Pancreas (tissue), 10 donors: ENCODE measurements around the gene UBE4A. TPM values are rescaled to one million over a fixed set of nuclear protein-coding genes. Genes with fewer than 3 reads are reported as not detected.
A peak's percentile ranks its signal among the peaks of the same experiment; 100 is the strongest.
"Not testable (repeated sequence)": the region's sequence is repeated elsewhere in the genome, so short reads cannot be mapped to it uniquely, and the experiment has no call there.

Experiments
- ATAC-seq, 4 donors: fragments of 200-7000 bp; cut with Tn5 transposase; one replicate each; pipeline versions ENCODE4 v1.8.0 to v1.9.1; 2020; ENCODE audit warnings: mild to moderate bottlenecking in 4 of 4, moderate library complexity in 4 of 4
- DNase-seq, 6 donors: peaks; one replicate each; pipeline ENCODE4 v3.0.0-alpha.2; 2020
- FAIRE-seq: peaks from 2 replicates; lab custom pipeline; 2012; peaks lifted over from hg19 to GRCh38; lab: Jason Lieb, UNC
- H3K27ac ChIP-seq, 4 donors: fragments of 200-600 bp; sonication (generic); 1 replicate in 3 of 4; 2 replicates in 1 of 4; pipeline versions ENCODE4 v1.5.0 to v1.8.0; 2020
- H3K27me3 ChIP-seq, 4 donors: fragments of 200-600 bp; one replicate each; pipeline ENCODE4 v1.8.0; 2021
- H3K36me3 ChIP-seq, 3 donors: fragments of 200-600 bp; sonication (generic) in 1 of 3; one replicate each; pipeline versions ENCODE4 v1.5.0 to v1.8.0; 2020 to 2021
- H3K4me1 ChIP-seq, 3 donors: fragments of 200-600 bp; one replicate each; pipeline ENCODE4 v1.8.0; 2021
- H3K4me3 ChIP-seq, 4 donors: fragments of 200-600 bp; sonication (generic) in 2 of 4; one replicate each; pipeline versions ENCODE4 v1.5.0 to v1.8.0; 2020 to 2021
- H3K9me3 ChIP-seq, 4 donors: fragments of 200-600 bp; one replicate each; pipeline ENCODE4 v1.8.0; 2021
- WGBS, 2 donors: extraction: QIAGEN DNeasy Blood & Tissue Kit; methylation state at CpG; one replicate each; pipeline ENCODE4 v1.1.7; 2013; 5-methylcytosine and 5-hydroxymethylcytosine counted together
- intact Hi-C, 3 donors: fragments of 100-400 bp; cut with DNase I; formaldehyde crosslinking; loops; one replicate each; pipeline versions ENCODE4 v1.11.1 to v1.14.2; 2022
- polyA plus RNA-seq, 2 donors: library from polyadenylated mRNA; stranded (reverse); fragments of 200-250 nt; gene quantifications; one replicate each; pipeline ENCODE4 v1.2.3, GENCODE V29; 2013
- total RNA-seq, 6 donors: library from RNA; stranded (reverse); fragmentation: NEBNext Ultra II Directional in 4 of 6; extraction: Animal tissue kit (Norgen Biotek cat#: 25700) in 4 of 6; gene quantifications; one replicate each; pipeline versions ENCODE4 v1.2.1 to v1.2.4, GENCODE V29; 2021 to 2023
- TF ChIP-seq, protein P1 (sequence below), 4 donors: fragments of 200-600 bp; sonication (generic) in 3 of 4; IDR thresholded peaks; one replicate each; pipeline versions ENCODE4 v1.5.0 to v1.8.0; 2021; ENCODE audit warnings: antibody characterized with exemption in 4 of 4
- donor health status: healthy with polysubstance abuse.
- donor health status: DM: no; HTN: no; CAD: no; lungs with moderate emphysema.
- donor health status: DM: no; HTN: no; CAD: no.
- donor health status: control.
- donor health status: control.
- donor health status: Bipolar disorder and iron deficiency.
- donor health status: DM: yes; HTN: yes; CAD: no.
- donor health status: DM: no; HTN: no; CAD: no.
- donor health status: DM: no; HTN: no; CAD: no.
- donor health status: DM: yes; HTN: yes; CAD: no.

The UBE4A gene
- total and polyA plus RNA-seq, 8 donors, result 14.2 to 28.9 (median 21.0) TPM

DNA sequence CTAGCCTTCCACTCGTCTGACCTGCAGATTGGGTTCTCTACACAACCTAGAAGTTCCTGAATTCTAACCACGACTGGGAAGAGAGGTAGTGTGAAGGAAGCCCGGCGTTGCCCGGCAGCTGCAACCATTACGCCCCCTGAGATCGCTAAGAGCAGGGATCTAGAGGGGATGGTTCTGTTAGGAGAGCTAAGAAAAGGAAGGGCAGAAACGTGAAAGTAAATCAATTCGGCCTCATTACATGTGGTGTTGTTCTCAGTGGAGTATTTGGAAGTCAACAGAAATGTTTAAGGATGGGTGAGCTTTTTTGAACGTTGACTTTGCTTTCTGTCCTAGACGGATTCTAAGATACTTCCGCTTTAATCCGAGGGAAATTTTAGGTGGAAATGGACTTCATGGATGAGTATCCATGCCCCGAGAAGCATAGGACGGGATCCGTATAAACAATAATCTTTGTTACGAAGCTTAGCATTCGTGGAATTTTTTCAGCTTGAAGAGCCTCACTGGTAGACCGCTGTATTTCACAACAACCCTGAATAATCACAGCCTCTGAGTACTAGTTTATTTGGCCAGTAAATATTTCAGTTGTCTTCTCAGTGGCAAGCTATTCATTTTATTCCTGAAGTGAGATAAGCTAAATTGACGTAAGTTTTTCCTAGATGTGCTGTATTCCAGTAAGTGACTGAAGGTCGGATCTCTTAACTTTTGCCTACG is 42.6 kb downstream of the UBE4A start:
- H3K27me3 ChIP-seq, result no peaks in the 10 kb centered on the region
- H3K4me1 ChIP-seq, result peaks cover 9 to 20% (median 15%) of the 10 kb centered on the region in 3 donors
- WGBS, 2 donors, result 1% methylated on average over 22 of the region's 22 CpGs
- DNase-seq (no peak), ATAC-seq (peak in 2 of 4 donors; percentile 3 to 49), FAIRE-seq (no peak)
- intact Hi-C loops, result no loop called here
- TF ChIP-seq, protein P1, sequence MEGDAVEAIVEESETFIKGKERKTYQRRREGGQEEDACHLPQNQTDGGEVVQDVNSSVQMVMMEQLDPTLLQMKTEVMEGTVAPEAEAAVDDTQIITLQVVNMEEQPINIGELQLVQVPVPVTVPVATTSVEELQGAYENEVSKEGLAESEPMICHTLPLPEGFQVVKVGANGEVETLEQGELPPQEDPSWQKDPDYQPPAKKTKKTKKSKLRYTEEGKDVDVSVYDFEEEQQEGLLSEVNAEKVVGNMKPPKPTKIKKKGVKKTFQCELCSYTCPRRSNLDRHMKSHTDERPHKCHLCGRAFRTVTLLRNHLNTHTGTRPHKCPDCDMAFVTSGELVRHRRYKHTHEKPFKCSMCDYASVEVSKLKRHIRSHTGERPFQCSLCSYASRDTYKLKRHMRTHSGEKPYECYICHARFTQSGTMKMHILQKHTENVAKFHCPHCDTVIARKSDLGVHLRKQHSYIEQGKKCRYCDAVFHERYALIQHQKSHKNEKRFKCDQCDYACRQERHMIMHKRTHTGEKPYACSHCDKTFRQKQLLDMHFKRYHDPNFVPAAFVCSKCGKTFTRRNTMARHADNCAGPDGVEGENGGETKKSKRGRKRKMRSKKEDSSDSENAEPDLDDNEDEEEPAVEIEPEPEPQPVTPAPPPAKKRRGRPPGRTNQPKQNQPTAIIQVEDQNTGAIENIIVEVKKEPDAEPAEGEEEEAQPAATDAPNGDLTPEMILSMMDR (IDR thresholded peaks at IDR 0.05), result no peak
- H3K36me3 ChIP-seq, result peaks cover 0 to 1% (median 0%) of the 10 kb centered on the region in 3 donors
- peak overlapping the region; percentile 50 to 89 (median 69) for H3K4me3 ChIP-seq
- H3K27ac ChIP-seq, result peak overlapping the region; percentile 53 to 92 (median 72)
- H3K9me3 ChIP-seq, result no peaks in the 10 kb centered on the region

DNA sequence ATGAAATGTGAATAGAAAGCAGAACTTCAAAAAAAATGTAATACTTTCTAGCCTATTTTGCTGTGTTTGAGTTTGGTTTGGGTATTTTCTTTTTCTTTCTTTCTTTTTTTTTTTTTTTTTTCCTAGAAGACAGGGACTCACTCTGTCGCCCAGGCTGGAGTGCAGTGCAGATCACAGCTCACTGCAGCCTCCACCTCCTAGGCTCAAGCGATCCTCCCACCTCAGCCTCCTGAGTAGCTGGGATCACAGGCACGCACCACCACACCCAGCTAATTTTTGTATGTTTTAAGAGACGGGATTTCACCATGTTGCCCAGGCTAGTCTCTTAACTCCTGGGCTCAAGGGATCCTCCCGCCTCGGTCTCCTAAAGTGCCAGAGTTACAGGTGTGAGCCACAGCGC is 43.2 kb downstream of the UBE4A start:
- FAIRE-seq, ATAC-seq, H3K9me3 ChIP-seq, H3K27me3 ChIP-seq, H3K27ac ChIP-seq, H3K36me3 ChIP-seq, DNase-seq, intact Hi-C loops: not testable (repeated sequence)
- WGBS, 2 donors, result 69 to 73% methylated on average over 7 of the region's 7 CpGs
- peak overlapping the region; percentile 50 to 89 (median 69) for H3K4me3 ChIP-seq
- peaks cover 9 to 20% (median 15%) of the 10 kb centered on the region in 3 donors for H3K4me1 ChIP-seq

DNA sequence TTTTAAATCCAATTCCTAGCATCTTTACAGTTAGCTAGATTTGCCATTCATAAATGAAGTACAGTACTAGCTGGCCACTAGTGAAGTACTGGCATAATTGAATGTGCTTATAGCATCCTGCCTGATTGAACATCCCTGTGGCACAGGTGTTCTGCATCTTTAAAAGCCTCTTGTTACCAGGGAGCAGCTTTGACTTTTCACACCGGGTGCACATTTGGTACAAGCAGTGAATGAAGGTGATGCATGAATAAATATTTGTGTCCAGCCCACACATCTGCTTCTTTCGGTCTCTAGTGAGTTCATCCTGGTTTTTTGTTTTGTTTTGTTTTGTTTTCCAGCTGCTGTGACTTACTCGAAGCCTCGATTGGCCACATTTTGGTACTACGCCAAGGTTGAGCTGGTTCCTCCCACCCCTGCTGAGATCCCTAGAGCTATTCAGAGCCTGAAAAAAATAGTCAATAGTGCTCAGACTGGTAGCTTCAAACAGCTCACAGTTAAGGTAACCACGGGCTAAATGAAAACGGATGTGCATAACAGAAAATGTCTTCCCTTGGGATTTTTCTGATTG is 47.3 kb downstream of the UBE4A start:
- Histone ChIP-seq H3K27me3 (no peaks in the 10 kb centered on the region), H3K4me3 (no peak overlapping the region), H3K36me3 (no peaks in the 10 kb centered on the region), H3K4me1 (peaks cover 9 to 17% (median 15%) of the 10 kb centered on the region in 3 donors), H3K9me3 (no peaks in the 10 kb centered on the region), H3K27ac (no peak overlapping the region)
- intact Hi-C loops, result no loop called here
- TF ChIP-seq, protein P1 (IDR thresholded peaks at IDR 0.05), result no peak
- DNase-seq, result no peak
- no peak for FAIRE-seq
- WGBS, 2 donors, result 60 to 71% methylated on average over 7 of the region's 7 CpGs
- ATAC-seq, result peak in 2 of 4 donors; percentile 59 to 61

DNA sequence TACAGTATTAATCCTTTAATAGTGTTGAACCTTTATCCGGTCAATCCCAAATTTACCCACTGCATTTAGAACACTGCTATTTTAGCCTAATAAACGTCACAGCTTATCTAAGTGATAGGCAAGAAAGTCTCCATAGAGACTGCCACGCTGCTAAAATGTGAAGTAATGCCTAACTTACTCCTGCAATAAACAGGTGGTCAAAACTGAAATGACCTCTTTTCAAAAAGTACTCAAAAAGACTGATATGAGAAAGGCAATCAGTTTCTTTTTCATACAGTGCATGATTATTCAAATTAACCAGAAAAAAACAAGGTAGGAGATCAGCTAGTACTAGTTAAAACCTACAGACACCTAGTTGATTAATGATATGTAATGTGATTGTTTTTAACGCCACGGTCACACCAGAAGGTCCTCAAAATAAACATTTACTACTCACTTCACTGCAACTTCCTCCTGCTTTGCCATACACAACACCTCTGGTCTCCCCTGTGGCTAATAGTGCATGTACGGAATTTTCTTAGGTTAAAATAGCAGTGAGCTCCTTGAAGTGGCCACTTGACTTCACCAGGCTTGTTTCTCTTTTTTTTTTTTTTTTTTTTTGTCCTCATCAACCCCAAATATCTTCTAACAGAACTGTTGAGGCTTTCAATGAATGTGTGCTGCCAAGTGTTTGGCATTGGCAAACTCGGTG is 50.8 kb downstream of the UBE4A start:
- no peaks in the 10 kb centered on the region for H3K27me3 ChIP-seq
- no peaks in the 10 kb centered on the region for H3K4me1 ChIP-seq
- DNase-seq (no peak), FAIRE-seq (no peak), ATAC-seq (no peak)
- H3K4me3 ChIP-seq, result no peak overlapping the region
- no peaks in the 10 kb centered on the region for H3K9me3 ChIP-seq
- 57 to 62% methylated on average over 7 of the region's 7 CpGs for WGBS, 2 donors
- intact Hi-C loops, result no loop called here
- no peaks in the 10 kb centered on the region for H3K36me3 ChIP-seq
- H3K27ac ChIP-seq, result no peak overlapping the region
- TF ChIP-seq, protein P1 (IDR thresholded peaks at IDR 0.05), result no peak

DNA sequence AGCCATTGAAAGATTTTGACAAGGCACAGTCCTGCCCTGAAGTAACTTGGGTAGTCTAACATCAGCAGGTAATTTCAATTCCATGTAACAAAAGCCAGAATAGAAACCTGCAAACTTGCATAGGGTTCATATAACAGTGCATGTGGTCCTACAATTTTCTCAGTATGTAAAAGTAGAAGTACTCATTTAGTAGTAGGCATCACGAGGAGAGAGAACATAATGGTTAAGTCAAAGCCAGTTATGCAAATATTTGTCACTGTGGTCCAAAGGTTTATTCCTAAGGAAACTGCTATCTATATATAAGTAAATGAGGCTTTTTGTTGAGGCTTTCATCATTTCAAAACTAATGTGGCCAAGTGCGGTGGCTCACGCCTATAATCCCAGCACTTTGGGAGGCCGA is 52.1 kb downstream of the UBE4A start:
- intact Hi-C loops, result no loop called here
- TF ChIP-seq, protein P1 (IDR thresholded peaks at IDR 0.05), result no peak
- ATAC-seq (no peak), DNase-seq (no peak), FAIRE-seq (no peak)
- Histone ChIP-seq H3K4me1 (no peaks in the 10 kb centered on the region), H3K4me3 (no peak overlapping the region), H3K9me3 (no peaks in the 10 kb centered on the region), H3K36me3 (no peaks in the 10 kb centered on the region), H3K27ac (no peak overlapping the region), H3K27me3 (no peaks in the 10 kb centered on the region)
- WGBS, 2 donors, result 89 to 91% methylated on average over 4 of the region's 4 CpGs
